ENCODE measurements around the gene PLAC9.
"Not testable (repeated sequence)": the region's sequence is repeated elsewhere in the genome, so short reads cannot be mapped to it uniquely, and the experiment has no call there.

Gene PLAC9

DNA sequence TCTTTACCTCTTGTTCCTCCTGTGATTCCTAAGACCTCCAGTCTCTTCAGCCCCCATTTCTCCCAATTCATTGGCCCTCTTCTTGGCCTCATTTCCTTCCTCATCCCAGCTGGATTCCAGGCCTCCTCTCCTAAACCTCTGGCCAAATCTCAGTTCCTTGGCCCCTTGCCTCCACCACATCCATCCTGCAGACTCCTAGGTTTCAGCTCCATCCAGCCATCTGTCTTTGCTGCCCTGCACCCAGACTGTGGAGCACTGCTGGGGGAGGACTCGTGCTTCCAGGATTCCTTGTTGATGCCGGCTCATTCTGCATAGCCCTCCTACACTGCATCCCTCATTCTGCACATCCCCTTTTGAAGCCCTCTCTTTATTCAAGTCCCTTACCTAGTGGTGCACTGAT is 6.7 kb downstream of the PLAC9 start:
- DNase-seq (ENCODE audit: low spot score): no peak

DNA sequence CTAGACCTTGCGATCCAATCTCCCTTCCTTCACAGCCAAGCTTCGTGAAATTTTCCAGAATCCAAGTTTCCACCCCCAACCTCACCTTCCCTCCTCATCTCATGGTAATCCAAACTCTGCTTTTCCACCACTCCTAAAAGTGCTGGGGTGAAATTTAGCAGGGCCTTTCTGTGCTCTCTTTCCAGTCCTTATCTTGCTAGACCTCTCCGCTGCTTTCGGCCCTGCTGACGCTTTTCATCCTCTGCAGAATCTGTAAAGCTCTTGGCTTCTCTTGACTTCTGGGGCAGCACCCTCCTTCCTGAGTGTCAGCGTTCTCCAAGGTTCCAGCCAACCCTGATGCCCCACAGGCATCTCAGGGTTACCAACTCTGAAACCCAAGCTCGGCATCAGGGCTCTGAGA is 7.7 kb downstream of the PLAC9 start:
- no peak for DNase-seq (ENCODE audit: low spot score)

DNA sequence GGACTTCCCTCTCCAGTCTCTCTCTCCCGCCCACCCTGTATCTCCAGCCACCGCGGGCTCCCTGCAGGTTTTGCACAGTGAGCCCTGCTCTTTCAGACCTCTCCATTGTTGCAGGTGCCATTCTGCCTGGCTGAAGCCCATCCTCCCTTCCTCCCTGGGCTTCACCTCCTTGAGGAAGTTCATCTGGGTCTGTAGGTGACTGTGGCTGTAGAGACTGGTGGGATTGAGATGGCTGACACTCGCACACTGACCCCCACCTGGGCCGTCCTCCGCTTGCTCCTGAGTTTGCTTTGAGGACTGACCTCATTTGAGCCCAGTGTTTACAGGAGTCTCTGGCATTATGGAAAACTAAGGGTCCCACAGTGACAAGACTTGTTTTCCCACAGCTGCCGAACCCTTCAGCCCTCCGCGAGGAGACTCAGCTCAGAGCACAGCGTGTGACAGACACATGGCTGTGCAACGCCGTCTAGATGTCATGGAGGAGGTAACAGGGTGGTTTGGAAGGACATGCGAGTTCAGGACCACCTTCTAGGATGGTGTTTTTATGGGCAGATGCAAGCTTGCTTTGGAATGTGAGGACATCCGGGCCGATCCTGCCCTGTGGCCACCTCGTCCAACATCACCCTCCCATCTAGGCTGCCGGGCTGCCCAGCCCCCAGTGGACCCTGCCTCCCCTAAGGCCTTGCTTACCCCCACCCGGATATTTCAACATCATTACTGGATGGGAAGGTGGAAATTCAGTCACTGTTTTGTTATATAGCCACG is 9.3 kb downstream of the PLAC9 start:
- no peak for DNase-seq (ENCODE audit: low spot score)

DNA sequence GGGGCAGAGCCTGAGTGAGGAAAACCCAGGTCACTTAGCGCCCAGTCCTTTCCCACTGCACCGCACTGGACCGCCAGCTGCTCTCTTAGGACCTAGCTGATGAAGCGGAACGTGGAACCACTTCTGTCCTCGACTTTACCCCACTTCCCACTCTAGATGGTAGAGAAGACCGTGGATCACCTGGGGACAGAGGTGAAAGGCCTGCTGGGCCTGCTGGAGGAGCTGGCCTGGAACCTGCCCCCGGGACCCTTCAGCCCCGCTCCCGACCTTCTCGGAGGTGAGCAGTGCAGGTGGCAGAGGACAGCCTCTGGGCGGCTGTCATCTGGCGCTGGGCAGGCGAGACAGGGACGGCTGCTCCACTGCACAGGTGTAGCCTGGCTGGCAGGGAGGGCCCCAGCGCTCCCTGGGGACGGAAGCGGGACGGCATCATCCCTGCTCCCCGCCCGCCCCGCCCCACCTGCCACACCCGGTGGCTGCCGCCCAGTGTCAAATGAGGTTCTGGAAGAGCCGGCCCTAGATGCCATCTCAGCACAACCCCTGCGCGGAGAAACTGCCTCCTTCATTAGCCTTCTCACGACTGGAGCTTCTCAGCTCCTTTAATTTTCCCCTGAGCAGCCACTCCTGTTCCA is 11.7 kb downstream of the PLAC9 start:
- peak; percentile 8 for DNase-seq (ENCODE audit: low spot score)

DNA sequence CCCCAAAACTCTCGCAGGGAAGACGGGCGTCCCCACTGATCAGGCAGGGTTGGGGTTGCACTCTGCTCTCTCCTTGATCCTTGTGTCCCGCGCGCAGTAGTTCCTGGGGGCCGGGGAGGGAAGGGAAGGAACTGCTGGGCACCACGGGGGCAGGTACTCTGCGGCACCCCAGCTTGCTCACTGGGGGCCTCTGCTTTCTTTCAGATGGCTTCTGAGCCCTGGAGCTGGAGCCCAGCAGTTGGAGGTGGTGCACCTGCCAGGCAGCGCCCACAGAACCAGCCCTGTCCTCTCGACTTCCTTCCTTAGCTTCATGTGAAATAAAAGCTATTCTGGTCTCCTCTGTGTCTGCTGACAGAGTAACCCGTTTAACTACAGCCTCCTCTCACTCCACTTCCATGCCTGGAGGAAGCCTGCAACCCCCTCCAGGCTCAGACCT is 12.2 kb downstream of the PLAC9 start:
- DNase-seq (ENCODE audit: low spot score): peak; percentile 16

DNA sequence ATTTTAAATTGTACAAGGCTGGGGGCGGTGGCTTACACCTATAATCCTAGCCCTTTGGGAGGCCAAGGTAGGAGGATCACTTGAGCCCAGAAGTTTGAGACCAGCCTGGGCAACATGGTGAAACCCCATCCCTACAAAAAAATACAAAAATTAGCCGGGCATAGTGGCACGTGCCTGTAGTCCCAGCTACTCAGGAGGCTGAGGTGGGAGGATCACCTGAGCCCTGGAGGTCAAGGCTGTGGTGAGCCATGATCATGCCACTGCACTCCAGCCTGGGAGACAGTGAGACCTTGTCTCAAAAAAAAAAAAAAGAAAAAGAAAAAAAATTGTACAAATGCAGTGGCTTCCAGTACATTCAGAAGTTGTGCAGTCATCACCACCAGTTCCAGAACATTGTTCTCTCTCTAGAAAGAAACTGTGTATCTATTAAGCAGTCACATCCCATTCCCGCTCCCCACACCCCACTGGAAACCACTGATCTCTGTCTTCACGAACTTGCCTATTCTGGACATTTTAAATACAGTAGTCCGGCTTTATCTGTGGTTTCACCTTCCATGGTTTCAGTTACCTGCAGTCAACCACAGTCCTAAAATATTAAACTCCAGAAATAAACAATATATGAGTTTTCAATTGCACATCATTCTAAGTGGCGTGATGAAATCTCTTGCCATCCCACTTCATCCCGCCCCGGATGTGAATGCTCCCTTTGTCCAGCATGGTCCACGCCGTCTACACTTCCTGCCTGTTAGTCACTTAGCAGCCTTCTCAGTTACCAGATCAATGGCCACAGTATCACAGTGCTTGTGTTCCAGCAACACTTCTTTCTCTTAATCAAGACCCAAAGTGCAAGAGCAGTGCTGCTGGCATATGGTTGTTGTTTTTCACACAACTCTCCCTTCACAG is 13.1 kb downstream of the PLAC9 start:
- not testable (repeated sequence) for DNase-seq (ENCODE audit: low spot score)

DNA sequence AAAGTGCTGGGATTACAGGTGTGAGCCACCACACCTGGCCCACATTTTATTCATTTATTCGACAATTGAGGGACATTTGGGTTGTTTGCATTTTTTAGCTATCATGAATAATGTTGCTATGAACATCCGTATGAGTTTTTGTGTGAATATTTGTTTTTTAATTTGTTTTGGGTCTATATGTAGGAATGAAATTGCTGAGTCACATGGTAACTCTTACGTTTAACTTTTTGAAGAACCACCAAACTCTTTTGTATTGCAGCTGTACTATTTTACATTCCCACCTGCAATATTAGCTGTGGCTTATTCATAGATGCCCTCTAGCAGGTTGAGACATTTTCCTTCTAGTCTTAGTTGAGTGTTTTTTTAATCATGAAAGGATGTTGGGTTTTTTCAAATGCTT is 14.4 kb downstream of the PLAC9 start:
- DNase-seq (ENCODE audit: low spot score): no peak

DNA sequence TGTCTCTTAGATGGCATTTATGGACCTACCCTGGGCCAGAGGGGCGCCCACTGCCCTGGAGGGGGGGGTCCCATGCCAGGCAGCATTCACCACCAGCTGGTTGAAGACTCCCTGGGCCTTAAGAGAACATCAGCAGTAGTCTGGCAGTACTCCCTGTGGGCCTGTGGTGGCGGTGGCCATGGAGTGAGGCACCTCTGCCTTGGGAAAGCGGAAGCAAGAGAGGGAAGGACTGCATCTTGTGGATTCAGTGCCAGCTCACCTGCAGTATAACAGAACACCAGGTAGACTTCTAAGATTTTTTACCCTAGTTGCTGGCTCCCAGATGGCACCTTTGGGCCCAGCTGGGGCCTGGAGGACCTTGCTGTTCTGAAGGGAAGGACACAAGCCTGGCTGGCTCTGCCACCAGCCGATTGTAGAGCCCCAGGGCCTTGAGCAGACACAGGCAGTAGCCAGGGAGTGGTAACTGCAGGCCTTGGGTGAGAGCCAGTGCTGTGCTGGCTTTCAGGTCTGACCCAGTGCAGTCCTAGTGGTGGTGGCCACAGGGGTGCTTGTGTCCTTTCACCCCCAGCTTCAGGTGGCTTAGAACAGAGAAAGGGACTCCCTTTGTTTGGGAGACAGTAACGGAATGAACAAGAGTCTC is 15.8 kb downstream of the PLAC9 start:
- DNase-seq (ENCODE audit: low spot score): no peak

DNA sequence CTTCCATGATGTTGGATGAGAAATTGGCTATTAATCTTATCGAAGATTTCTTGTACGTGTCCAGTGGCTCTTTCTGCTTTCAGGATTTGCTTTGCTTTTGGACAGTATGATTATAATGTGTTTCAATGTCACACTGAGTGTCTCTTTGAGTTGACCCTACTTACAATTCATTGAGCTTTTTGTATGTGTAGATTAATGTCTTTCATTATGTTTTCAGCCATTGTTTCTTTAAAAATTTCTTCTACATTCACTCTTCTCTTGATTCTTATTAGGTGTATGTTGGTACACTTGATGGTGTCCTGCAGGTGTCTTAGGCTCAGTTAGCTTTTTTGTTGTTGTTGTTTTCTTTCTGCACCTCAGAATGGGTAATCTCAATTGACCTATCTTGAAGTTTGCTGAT is 16.6 kb downstream of the PLAC9 start:
- no peak for DNase-seq (ENCODE audit: low spot score)

DNA sequence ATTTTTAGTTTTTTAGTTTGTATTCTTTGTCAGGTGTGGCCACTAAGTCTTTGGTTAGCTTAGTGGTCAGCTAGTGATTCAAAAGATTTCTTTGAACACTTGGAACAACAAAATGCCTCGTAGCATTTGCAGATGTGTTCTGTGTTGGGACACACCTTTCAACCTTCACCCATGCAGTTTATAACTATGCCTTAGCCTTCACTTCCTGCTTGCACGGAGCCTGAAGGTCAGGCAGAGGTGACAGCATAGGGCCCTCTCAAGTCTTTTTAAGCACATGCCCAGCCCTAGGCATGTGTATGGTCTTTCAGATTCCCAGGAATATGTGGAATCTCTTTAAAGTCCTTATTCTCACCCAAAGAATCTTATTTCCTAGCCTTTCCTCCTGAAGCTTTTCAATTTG is 17.6 kb downstream of the PLAC9 start:
- no peak for DNase-seq (ENCODE audit: low spot score)

DNA sequence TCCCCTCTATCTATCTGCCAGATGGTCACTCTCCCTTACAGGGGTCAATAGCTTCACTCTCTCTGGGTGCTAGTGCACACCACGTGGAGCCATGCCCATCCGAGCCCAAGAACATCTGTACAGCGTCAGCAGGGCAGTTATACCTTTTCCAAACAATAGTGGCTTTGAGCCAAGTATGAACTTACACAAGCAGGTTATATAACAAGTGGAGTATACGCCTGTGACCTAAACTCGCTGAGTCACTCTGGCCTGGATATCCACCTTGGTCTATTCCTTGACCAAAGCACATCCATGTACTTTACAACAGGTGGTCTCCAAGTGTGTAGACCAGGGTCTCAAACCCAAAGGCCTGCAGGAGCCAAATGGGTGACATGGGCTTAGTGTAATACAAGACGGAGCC is 20.3 kb downstream of the PLAC9 start:
- DNase-seq (ENCODE audit: low spot score): no peak

DNA sequence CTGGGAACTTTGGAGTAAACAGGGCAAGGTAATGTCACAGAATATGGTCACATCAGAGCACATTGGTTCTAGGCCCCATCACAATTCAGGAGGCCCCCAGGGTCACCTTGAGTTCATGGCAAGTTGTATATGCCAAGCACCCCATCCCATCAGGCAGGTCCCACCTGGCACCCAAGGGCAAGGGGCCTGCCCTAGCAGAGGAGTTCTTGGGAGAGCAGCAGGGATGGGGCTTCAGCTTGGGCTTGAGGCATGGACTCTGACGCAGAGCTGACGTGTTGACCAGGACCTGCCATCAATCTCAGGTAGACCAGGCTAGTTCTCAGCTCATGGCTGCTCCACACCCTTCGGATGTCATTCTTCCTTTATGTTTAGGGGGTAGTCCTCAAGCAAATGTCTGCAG is 20.9 kb downstream of the PLAC9 start:
- no peak for DNase-seq (ENCODE audit: low spot score)

DNA sequence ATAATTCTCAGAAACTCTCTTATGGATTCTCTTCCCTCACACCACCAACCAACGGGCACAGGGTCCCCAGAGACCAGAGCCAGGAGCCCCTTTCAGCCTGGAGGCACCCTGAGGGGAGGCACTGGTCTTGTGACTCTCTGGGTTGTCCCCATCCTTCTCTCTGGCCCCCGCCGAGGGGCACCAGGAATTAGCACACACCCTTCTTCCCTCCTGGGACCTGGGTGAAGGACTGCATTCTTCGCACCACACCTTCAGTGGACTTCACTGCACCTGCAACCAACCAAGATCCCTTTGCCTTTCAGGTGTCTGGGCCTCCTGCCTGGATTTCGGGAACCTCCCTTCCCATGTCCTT is 22.1 kb downstream of the PLAC9 start:
- DNase-seq (ENCODE audit: low spot score): no peak

DNA sequence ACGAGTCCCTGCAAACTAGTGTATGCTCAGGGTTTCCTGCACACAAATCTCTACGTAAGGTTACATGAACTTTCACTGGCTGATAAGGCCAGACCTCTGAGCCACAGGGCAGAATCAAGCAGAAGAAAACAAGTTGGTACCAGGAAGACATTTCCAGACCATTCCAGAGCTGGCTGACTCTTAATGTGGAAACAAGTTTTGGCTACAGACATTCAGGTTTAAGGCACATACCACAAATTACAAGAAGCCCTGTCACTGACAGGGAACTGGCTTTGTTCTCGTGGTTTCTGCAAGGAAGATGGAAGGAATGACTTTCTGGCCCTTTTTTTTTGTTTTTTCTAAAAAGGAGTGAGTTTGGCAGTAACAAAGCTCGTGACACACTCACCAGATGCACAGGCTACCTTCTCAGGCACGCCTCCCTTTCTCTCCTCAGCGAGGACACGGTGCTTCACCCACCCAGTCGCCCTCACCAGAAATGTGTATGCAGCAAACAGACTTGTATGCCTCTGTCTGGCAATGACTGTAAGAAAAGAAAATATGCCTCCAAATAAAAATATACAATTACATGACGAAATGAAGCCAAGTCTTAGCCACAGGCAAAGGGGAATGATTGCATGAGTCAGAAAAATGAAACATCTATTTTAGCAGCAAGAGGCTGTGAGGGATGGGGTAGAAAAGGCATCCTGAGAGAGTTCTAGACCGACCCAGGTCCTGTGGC is 22.6 kb downstream of the PLAC9 start:
- no peak for DNase-seq (ENCODE audit: low spot score)

DNA sequence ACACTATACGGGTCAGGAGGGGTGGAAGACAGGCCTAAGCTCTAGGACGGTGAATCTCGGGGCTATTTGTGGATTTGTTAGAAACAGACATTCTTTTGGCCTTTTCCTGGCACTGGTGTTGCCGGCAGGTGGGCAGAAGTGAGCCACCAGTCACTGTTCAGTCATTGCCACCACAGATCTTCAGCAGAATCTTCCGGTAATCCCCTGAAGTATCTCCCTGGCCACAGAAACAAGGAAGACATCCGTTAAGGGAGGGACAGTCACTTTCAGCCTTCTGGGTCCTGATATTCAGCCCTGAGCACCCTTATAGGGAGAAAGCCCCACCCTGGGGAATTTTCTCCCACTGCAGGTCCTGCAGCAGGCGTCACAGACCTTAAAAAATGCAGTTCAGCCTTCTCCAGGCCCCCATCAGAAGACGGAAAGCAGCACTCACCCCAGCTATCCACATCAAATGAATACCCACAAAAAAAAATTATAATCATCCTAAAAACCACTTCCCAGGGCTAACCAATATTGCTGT is 23.2 kb downstream of the PLAC9 start:
- no peak for DNase-seq (ENCODE audit: low spot score)

DNA sequence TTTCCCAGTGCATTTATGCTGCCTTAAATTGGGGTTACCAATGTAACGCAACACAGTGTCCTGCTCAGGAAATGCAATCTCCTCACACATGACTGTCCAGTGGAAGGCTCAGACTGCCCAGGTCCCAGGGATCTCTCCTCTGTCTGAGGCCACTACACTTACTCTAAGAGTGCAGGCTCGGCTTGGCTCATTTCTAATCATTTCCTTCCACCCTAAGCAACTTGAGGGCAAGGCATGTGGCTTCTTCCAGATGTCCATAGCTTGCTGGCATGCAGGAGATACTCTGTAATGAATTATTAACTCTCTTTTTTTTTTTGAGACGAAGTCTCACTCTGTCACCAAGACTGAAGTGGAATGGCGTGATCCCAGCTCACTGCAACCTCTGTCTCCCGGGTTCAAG is 23.7 kb downstream of the PLAC9 start:
- no peak for DNase-seq (ENCODE audit: low spot score)

DNA sequence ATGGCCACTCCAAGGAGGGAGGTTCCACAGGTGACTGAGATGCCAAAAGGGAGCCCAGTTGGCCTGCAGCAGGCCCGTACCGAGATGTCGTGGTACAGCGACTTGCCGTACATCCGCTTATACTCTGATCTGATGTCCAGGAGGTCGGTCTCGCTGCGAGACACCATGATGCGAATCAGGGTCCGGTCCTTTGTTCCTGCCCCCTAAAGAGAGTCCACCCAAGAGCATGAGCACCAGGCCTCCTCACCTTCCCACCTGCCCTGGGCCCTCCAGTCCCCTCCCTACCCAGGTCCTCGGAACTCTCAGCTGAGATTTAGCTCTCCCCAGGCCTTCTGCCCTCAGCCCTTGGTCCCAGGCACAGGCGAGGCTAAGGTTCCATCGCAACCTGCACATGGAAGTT is 25.0 kb downstream of the PLAC9 start:
- no peak for DNase-seq (ENCODE audit: low spot score)

DNA sequence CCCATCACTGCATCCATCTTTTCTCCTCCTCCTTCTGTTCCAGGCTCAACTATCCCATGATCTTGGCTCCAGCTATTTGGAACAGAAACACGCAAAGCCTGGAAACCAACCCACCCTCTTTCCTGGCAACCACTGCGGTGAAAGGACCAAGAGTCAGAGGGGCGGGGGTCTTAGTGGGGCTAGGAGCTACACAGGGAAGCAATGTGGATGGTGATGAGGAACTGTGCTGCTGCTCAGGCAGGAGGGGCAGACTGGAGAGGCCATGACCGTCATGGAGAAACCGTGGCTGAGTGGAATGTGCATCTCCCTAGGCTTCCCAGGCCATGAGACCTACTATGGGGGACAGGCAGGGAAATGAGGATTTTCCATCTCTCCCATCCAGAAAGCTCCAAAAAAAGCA is 25.6 kb downstream of the PLAC9 start:
- DNase-seq (ENCODE audit: low spot score): no peak

DNA sequence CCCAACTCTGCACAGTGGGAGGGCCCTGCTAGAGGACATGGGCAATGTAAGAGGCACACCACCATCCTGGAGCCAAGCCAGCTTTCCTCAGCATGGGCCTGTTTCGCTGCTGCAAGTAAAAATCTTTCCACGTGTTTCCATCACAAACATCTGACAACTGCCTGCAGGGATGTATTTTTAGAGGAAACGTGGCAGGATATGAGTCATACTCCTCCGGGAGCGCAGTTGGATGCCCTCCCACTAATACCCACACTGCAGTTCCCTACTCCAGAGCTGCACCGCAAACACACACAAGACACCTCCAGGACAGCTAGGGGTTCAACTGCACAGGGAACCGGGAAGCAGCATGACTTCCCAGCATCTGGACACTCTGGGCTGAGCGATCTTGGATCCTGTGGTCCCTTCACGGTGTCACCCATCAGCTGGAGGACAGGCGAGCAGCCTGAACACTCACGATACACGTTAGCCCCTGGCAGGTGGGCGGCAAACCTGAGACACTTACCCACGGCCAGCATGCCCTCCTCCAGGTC is 26.1 kb downstream of the PLAC9 start:
- no peak for DNase-seq (ENCODE audit: low spot score)

DNA sequence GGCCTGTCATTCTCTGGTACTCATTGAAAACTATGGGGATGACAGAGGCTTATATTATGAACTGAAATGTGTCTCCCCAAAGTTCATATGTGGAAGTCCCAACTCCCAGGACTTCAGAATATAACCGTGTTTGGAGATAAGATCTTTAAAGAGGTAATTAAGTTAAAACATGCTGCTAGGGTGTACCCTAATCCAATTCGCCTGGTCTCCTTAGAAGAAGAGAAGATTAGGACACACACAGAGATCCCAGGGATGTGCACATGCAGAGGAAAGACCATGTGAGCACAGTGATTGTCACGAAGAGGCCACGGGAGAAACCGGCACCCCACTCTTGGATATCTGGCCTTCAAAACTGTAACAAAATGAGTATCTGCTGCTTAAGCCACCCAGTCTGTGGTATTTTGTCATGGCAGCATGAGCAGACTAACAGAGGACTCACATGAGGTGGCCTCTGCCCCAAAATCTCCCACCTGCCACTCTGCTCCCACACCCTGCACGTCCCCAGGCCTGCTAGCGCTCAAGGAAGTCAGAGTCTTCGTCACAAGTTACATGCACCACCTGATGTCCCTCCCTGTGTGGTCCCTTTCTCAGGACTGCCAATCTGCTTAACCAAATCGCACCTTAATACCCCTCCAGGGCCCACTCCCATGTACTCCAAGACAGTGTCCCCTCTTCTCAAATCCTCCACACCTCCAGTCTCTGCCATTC is 26.8 kb downstream of the PLAC9 start:
- no peak for DNase-seq (ENCODE audit: low spot score)
